Measurements from ENCODE around the gene GOLGA6L25. TPM values are rescaled to one million over a fixed set of nuclear protein-coding genes. Genes with fewer than 3 reads are reported as not detected.
"Not testable (repeated sequence)": the region's sequence is repeated elsewhere in the genome, so short reads cannot be mapped to it uniquely, and the experiment has no call there.

The GOLGA6L25 gene
- total and polyA plus RNA-seq, 9 donors = not detected

DNA sequence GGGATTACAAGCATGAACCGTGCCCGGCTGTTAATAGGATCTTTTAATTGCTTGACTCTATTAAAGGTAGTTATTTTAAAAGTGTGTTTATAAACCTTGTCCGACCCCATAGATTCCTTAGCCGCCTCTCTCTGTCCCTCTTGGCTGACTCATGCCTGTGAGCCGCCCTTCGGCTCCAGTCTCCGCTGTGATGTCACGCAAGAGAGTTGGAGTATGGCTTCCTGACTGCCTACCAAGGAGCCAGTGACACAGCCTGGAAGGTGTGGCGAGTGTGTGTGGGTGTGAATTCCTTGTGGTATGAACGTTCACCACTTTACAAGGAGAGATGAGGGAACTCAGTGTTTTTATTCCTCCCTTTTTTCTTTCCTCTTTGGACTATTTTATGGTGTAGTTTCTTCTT is 44.1 kb downstream of the GOLGA6L25 start:
- not testable (repeated sequence) for H3K27ac ChIP-seq (ENCODE audit: low read length); H3K9me3 ChIP-seq (replicated peaks; ENCODE audit: control insufficient read depth, low read depth, low read length); H3K4me3 ChIP-seq (ENCODE audit: low read length); H3K4me1 ChIP-seq (ENCODE audit: control insufficient read depth, insufficient read depth, low read length); H3K27me3 ChIP-seq (ENCODE audit: control insufficient read depth, insufficient read depth, low read length); DNase-seq; H3K36me3 ChIP-seq (ENCODE audit: control insufficient read depth, insufficient read depth, low read length)
- no CpG with 5 or more reads among the region's 10 CpGs for WGBS (ENCODE audit: insufficient coverage)

DNA sequence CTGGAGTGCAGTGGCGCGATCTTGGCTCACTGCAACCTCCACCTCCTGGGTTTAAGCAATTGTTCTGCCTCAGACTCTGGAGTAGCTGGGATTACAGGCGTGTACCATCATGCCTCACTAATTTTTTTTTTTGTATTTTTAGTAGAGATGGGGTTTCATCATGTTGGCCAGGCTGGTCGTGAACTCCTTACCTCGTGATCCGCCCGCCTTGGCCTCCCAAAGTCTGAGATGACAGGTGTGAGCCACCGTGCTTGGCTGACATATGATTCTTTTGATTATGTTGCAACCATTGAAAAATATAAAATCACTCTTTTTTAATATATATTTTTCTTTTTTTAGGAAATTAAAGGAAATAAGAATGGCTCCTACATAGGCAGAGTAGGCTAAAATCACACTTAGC is 44.8 kb downstream of the GOLGA6L25 start:
- not testable (repeated sequence) for H3K27ac ChIP-seq (ENCODE audit: low read length); H3K27me3 ChIP-seq (ENCODE audit: control insufficient read depth, insufficient read depth, low read length); H3K36me3 ChIP-seq (ENCODE audit: control insufficient read depth, insufficient read depth, low read length); H3K4me3 ChIP-seq (ENCODE audit: low read length); H3K9me3 ChIP-seq (replicated peaks; ENCODE audit: control insufficient read depth, low read depth, low read length); H3K4me1 ChIP-seq (ENCODE audit: control insufficient read depth, insufficient read depth, low read length); DNase-seq
- WGBS (ENCODE audit: insufficient coverage) = no CpG with 5 or more reads among the region's 8 CpGs

- not testable (repeated sequence) for H3K27me3 ChIP-seq (ENCODE audit: control insufficient read depth, insufficient read depth, low read length); H3K9me3 ChIP-seq (replicated peaks; ENCODE audit: control insufficient read depth, low read depth, low read length); H3K27ac ChIP-seq (ENCODE audit: low read length); H3K4me3 ChIP-seq (ENCODE audit: low read length); DNase-seq; H3K4me1 ChIP-seq (ENCODE audit: control insufficient read depth, insufficient read depth, low read length); H3K36me3 ChIP-seq (ENCODE audit: control insufficient read depth, insufficient read depth, low read length)
- WGBS (ENCODE audit: insufficient coverage) = no CpG with 5 or more reads among the region's 9 CpGs
Observed at GRCh38 chr15:28602152-28602551, 48.8 kb downstream of the GOLGA6L25 start.

Other genes with a start within 250 kb of the GOLGA6L25 start
- 36.4 TPM for gene HERC2, start 231.4 kb upstream of the GOLGA6L25 start, total RNA-seq
- gene HERC2, start 231.4 kb upstream of the GOLGA6L25 start, polyA plus RNA-seq (ENCODE audit: insufficient read depth in 1 of 8, insufficient read length in 8 of 8, low replicate concordance in 1 of 8) = 10 to 100 TPM; 31.8 to 40.5 (median 36.1) TPM
- not detected for gene GOLGA6L24, start 195.5 kb upstream of the GOLGA6L25 start, total RNA-seq
- under 1 TPM in 5 of 8 donors, not detected in 3; 0.04 to 0.11 (median 0.09) TPM for gene GOLGA6L24, start 195.5 kb upstream of the GOLGA6L25 start, polyA plus RNA-seq (ENCODE audit: insufficient read depth in 1 of 8, insufficient read length in 8 of 8, low replicate concordance in 1 of 8)
- gene GOLGA8F, start 174.9 kb upstream of the GOLGA6L25 start, total RNA-seq = not detected
- under 1 TPM in 1 of 8 donors, not detected in 7; 0.02 TPM for gene GOLGA8F, start 174.9 kb upstream of the GOLGA6L25 start, polyA plus RNA-seq (ENCODE audit: insufficient read depth in 1 of 8, insufficient read length in 8 of 8, low replicate concordance in 1 of 8)
- gene GOLGA8G, start 20.6 kb upstream of the GOLGA6L25 start, total RNA-seq = not detected
- gene GOLGA8G, start 20.6 kb upstream of the GOLGA6L25 start, polyA plus RNA-seq (ENCODE audit: insufficient read depth in 1 of 8, insufficient read length in 8 of 8, low replicate concordance in 1 of 8) = under 1 TPM in 4 of 8 donors, not detected in 4; 0.03 to 0.35 (median 0.05) TPM
- gene GOLGA8M, start 158.9 kb downstream of the GOLGA6L25 start, total RNA-seq = 0.53 TPM
- gene GOLGA8M, start 158.9 kb downstream of the GOLGA6L25 start, polyA plus RNA-seq (ENCODE audit: insufficient read depth in 1 of 8, insufficient read length in 8 of 8, low replicate concordance in 1 of 8) = 1 to 10 TPM in 6 of 8 donors, under 1 TPM in 2; 0.88 to 2.7 (median 1.3) TPM

Measured in muscle of leg (tissue), 11 donors.